ENCODE results near the gene PHTF2.

DNA sequence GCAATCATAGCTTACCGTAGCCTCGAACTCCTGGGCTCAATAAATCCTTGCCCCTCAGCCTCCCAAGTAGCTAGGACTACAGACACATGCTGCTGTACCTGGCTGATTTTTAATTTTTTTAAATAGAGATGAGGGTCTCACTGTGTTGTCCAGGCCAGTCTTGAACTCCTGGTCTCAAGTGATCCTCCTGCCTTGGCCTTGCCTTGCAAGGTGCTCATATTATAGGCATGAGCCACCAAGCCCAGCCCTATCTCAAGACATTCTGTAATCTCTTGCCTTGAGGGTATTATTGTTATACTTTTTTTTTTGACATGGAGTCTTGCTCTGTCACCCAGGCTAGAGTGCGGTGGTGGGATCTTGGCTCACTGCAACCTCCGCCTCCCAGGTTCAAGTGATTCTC is 86.6 kb downstream of the PHTF2 start:
- TF ChIP-seq, protein P1, sequence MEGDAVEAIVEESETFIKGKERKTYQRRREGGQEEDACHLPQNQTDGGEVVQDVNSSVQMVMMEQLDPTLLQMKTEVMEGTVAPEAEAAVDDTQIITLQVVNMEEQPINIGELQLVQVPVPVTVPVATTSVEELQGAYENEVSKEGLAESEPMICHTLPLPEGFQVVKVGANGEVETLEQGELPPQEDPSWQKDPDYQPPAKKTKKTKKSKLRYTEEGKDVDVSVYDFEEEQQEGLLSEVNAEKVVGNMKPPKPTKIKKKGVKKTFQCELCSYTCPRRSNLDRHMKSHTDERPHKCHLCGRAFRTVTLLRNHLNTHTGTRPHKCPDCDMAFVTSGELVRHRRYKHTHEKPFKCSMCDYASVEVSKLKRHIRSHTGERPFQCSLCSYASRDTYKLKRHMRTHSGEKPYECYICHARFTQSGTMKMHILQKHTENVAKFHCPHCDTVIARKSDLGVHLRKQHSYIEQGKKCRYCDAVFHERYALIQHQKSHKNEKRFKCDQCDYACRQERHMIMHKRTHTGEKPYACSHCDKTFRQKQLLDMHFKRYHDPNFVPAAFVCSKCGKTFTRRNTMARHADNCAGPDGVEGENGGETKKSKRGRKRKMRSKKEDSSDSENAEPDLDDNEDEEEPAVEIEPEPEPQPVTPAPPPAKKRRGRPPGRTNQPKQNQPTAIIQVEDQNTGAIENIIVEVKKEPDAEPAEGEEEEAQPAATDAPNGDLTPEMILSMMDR (optimal IDR thresholded peaks at IDR 0.05 in 1 of 3, IDR thresholded peaks at IDR 0.05 in 1 of 3, conservative IDR thresholded peaks at IDR 0.05 in 1 of 3; ENCODE audit: extremely low read depth in 1 of 3, insufficient read depth in 2 of 3, low read length in 3 of 3): no peak
- TF ChIP-seq EZH2 (IDR thresholded peaks at IDR 0.05; ENCODE audit: low read length): no peak
